Stimulated activated CD8-positive, alpha-beta memory T cell treated with anti-CD3 and anti-CD28 coated beads, Interleukin-12 subunit alpha, Interleukin-12 subunit beta, amount 100 ng/mL, for 1 hour (primary cell): ENCODE measurements around the gene CCDC137.

Source experiments
- DNase-seq: peaks from one replicate; pipeline ENCODE4 v3.0.0-alpha.2; 2020; ENCODE audit warnings: low read depth

The CCDC137 gene

GRCh38 chr17:81683208-81683583 lies 16.7 kb downstream of the CCDC137 start:
- no peak for DNase-seq

DNA sequence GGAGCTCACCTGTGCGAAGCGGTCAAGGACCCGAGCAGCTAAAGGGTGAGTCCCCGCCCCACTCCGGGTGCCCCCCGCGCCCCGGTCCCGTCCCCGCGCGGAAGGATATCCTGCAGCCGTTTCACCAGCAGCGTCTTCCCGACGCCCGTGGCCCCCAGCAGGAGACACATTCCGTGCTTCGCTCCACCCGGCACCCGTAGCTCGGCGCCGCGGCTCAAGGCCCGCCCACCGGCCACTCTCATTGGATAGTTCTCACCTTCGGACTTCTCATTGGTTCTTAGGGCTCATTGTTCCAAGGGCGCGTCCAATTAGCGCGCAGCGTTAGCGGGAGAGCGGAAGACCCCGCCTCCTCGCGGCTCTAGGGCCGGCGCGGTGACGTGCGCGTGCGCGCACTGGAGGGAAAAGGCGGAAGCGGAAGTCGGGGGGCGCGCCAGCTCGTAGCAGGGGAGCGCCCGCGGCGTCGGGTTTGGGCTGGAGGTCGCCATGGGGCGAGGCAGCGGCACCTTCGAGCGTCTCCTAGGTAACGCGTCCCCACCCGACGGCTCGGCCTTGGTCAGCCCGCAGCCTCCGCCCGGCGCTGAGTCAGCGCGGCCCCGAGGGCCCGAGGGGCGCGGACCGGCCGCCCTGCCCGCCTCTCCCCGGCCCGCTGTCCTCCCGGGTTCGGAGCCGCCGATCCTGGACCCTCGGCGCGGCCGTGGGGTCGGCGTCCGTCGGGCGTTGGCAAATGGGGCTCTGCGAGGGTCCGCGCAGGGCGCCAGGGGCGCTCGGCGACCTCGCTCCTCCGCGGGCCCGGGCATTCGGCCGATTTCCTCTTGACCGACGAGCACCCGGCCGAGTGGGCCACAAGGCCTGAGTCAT lies 17.3 kb downstream of the CCDC137 start, which contains the start of the genes ARL16 and HGS:
ARL16 (minus strand) TSS at position 214 of the 858 bp plus-strand sequence; CDS start at position 170, 44 bp downstream.
HGS (plus strand) TSS at position 428 of the 858 bp plus-strand sequence; CDS start at position 484, 56 bp downstream.
- DNase-seq: peak; percentile 95

- no peak for DNase-seq
Observed at GRCh38 chr17:81684442-81684911, 17.9 kb downstream of the CCDC137 start.

DNA sequence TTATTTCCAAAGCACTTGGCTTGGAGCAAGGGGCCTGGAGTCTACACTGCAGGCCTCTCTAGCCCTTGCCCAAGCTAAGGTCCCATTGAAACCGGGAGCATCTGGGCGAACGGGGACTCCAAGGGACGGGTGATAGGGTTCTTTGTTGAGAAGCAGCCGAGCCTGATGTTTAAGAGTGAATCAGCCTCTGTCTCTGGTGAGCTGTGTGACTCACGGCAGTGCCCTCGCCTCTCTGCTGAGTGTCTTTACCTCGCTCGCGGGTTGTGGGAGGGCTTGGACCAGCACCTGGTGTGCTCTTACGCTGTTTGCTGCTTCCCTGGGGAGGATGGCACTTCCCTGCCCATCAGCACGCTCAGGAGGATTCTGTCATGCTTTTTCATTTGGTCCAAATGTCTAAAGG lies 18.6 kb downstream of the CCDC137 start:
- no peak for DNase-seq

DNA sequence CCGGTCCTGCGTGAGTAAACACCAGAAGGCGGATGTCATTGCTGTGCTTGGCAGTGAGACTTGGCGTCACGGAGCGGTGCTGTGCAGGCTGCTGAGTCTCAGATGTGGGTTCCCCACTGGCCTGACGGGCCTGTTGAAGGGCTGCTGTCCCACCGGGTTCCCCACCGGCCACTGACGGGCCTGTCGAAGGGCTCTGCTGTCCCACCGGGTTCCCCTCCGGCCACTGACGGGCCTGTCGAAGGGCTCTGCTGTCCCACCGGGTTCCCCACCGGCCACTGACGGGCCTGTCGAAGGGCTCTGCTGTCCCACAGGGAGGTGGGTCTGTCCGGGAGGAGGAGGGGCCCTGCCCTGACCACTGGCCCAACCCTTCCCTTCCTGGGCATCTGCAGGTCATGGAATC lies 20.1 kb downstream of the CCDC137 start:
- DNase-seq: no peak

DNA sequence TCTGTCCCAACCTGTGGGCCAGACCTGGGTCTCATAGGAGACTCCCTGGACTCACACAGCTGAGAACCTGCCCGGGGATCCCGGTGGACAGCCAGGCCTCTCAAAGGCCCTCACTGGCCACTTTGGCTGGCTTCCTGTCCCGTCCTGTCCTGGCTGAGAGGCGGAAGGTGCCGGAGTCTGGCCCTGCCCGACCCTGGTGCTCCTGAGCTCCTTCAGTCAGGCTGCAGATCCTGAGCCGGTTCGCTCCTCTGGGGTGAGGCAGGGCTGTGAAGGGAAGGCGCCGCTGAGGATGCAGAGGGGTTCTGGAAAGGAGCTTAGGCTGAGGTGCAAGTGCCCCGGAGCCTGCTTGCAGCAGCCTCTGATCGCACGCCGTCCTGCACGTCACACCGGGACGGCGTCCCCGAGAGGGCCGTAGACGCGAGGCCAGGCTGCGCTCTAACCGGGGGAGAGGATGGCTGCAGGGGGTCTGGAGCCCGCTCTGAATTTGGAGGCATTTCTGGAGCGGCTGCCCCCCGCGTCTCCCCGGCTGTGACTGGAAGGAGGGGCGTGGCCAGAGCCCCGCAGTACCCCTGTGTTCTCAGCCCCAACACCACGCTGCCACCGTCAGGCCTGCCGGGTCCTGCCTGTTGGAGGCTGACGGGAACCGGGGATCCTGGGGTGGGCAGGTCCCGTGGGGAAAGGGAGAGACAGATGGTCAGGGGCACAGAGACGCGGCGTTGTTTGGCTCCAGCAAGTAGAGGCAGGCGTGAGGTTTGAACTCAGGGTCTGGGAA lies 21.4 kb downstream of the CCDC137 start:
- DNase-seq: no peak

GRCh38 chr17:81688616-81689015 lies 22.1 kb downstream of the CCDC137 start:
- DNase-seq: no peak

GRCh38 chr17:81690066-81690465 lies 23.5 kb downstream of the CCDC137 start:
- no peak for DNase-seq

GRCh38 chr17:81690549-81690948 lies 24.0 kb downstream of the CCDC137 start:
- no peak for DNase-seq

DNA sequence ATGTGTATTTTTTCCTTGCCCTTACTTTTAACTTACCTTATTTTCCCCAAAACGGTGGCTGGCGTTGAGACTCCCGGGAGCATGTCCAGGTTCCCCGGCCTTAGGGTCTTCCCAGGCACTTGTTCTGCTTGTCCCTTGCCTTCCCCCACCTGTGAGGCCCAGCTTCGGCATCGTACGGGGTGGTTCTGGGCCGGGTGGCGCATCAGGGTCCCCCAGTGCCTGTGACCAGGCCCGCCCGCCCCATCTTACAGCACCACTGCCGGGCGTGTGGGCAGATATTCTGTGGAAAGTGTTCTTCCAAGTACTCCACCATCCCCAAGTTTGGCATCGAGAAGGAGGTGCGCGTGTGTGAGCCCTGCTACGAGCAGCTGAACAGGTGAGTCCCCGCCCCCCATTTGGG lies 24.7 kb downstream of the CCDC137 start:
- DNase-seq: no peak

DNA sequence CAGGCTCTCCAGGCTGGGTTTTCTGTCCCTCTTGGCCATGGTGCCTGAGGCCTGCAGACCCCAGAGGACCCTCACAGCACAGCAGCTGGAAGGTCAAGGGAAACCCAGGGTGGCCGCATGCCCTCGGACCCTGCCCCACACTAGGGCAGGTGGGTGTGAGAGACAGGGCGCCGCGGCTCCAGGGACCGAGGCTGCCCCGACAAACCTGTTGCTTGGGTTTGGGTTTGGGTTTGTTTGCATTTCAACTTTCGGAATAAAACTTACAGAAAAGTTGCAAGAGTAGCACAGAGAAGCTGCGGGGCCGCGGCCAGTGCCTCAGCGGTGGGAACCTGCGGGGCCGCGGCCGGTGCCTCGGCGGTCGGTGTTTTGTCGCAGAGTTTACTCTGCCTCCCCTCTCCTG lies 25.1 kb downstream of the CCDC137 start:
- no peak for DNase-seq

DNA sequence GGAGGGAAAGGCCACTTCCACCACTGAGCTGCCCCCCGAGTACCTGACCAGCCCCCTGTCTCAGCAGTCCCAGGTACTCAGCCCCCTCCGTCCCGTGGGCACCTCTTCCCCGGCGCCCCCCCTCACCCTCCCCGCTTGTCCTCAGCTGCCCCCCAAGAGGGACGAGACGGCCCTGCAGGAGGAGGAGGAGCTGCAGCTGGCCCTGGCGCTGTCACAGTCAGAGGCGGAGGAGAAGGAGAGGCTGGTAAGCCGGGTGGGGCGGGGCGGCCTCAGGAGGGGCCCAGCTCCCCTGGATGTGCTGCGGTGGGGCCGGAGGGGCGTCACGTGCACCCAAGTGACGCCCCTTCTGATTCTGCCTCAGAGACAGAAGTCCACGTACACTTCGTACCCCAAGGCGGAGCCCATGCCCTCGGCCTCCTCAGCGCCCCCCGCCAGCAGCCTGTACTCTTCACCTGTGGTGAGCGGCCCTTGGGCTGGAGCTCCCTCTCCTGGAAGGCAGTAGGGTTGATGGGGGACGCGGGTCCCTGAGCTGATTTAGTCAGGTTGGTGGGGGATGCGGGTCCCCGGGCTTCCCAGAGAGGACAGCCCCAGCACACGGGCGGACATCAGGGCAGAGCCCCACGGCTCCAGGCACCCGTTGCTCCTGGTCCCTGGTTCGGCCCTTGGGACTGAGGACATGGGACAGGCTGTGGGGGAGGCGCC lies 27.1 kb downstream of the CCDC137 start:
- DNase-seq: no peak

GRCh38 chr17:81694810-81695209 lies 28.3 kb downstream of the CCDC137 start:
- no peak for DNase-seq

DNA sequence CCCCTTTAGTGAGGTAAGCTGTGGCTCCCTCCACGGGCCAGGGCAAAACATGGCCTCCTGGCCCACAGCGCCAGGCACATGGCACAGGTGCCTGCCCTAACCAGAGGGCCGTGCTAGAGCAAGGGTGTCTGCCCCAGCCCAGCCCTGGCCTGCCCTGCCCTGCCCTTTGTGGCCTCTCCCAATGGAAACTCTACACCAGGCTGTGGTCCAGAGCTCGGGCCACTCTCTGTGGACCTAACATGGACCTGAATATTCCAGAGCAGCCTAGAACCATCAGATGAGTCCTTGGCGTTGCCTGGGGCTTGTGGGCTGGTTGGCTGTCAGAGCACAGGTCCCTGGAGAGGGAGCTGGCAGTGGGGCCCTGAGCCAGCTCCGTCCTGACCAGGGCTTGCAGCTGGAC lies 28.7 kb downstream of the CCDC137 start:
- DNase-seq: no peak

GRCh38 chr17:81695801-81696200 lies 29.3 kb downstream of the CCDC137 start:
- no peak for DNase-seq

DNA sequence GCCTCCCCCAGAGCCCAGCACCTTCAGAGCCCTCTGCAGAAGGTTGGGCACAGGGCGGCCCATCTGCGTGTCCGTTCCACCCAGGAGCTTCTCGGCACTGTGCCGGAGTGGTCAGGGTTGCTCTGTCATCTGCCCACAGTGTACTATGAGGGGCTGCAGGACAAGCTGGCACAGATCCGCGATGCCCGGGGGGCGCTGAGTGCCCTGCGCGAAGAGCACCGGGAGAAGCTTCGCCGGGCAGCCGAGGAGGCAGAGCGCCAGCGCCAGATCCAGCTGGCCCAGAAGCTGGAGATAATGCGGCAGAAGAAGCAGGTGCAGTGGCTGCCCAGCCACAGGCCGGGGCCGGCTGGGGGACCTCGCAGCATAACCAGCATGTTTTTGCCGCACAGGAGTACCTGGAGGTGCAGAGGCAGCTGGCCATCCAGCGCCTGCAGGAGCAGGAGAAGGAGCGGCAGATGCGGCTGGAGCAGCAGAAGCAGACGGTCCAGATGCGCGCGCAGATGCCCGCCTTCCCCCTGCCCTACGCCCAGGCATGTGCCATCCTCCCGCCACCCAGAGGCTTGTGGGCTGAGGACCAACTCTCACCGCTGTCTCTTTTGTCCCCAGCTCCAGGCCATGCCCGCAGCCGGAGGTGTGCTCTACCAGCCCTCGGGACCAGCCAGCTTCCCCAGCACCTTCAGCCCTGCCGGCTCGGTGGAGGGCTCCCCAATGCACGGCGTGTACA lies 29.8 kb downstream of the CCDC137 start:
- no peak for DNase-seq

GRCh38 chr17:81697261-81698044 lies 30.9 kb downstream of the CCDC137 start:
- no peak for DNase-seq

- no peak for DNase-seq
Observed at GRCh38 chr17:81700353-81701287, 34.1 kb downstream of the CCDC137 start.

DNA sequence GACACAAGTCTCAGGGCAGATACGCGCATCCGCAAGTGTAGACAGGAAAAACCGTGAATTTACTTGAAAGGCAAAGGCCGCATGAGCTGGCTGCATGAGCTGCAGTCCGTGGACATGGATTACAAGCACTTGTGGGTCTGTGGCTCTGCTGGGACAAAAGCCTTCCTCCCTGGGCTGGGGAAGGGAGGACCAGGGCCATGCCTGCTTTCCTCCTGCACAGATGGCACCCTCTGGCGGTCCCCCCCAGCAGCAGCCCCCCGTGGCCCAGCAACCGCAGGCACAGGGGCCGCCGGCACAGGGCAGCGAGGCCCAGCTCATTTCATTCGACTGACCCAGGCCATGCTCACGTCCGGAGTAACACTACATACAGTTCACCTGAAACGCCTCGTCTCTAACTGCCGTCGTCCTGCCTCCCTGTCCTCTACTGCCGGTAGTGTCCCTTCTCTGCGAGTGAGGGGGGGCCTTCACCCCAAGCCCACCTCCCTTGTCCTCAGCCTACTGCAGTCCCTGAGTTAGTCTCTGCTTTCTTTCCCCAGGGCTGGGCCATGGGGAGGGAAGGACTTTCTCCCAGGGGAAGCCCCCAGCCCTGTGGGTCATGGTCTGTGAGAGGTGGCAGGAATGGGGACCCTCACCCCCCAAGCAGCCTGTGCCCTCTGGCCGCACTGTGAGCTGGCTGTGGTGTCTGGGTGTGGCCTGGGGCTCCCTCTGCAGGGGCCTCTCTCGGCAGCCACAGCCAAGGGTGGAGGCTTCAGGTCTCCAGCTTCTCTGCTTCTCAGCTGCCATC lies 34.9 kb downstream of the CCDC137 start:
- DNase-seq: no peak
